Nephron progenitor cell (in vitro differentiated cells): ENCODE results near the gene GART.

Experiments used
- DNase-seq: peaks from one replicate; pipeline ENCODE4 v3.0.0; 2021
- H3K27ac Mint-ChIP-seq: 2 replicates; pipeline ENCODE4 v1.8.0; 2021; ENCODE audit warnings: mild to moderate bottlenecking, moderate library complexity, mixed read lengths
- H3K27me3 Mint-ChIP-seq: 2 replicates; pipeline ENCODE4 v1.8.0; 2021; ENCODE audit warnings: mild to moderate bottlenecking, low read depth, mixed read lengths; ENCODE audit not compliant: poor library complexity
- H3K36me3 Mint-ChIP-seq: 2 replicates; pipeline ENCODE4 v1.8.0; 2021; ENCODE audit warnings: low read depth, mixed read lengths
- H3K4me1 Mint-ChIP-seq: 2 replicates; pipeline ENCODE4 v1.8.0; 2021; ENCODE audit warnings: mixed read lengths
- H3K4me3 Mint-ChIP-seq: 2 replicates; pipeline ENCODE4 v1.8.0; 2021; ENCODE audit warnings: mild to moderate bottlenecking, moderate library complexity, mixed read lengths
- H3K9me3 Mint-ChIP-seq: 2 replicates; pipeline ENCODE4 v1.8.0; 2021; ENCODE audit warnings: mild to moderate bottlenecking, moderate library complexity, mixed read lengths
- CTCF ChIP-seq: fragments of 200-600 bp; sonication (generic); IDR thresholded peaks from 2 replicates; pipeline ENCODE4 v1.5.0; 2021; ENCODE audit warnings: antibody characterized with exemption

GART gene

GRCh38 chr21:33488936-33489335, 53.0 kb downstream of the GART start:
- Mint-ChIP-seq H3K27me3 (peaks cover 3% of the 10 kb centered on the region), H3K4me1 (peaks cover 14% of the 10 kb centered on the region), H3K9me3 (no peaks in the 10 kb centered on the region), H3K27ac (no peak overlapping the region), H3K36me3 (peaks cover 13% of the 10 kb centered on the region), H3K4me3 (no peak overlapping the region)
- no peak for DNase-seq
- no peak for TF ChIP-seq CTCF

- Mint-ChIP-seq H3K4me1 (peaks cover 14% of the 10 kb centered on the region), H3K27me3 (peaks cover 3% of the 10 kb centered on the region), H3K36me3 (peaks cover 13% of the 10 kb centered on the region), H3K4me3 (no peak overlapping the region), H3K9me3 (no peaks in the 10 kb centered on the region), H3K27ac (no peak overlapping the region)
- no peak for TF ChIP-seq CTCF
- no peak for DNase-seq
Observed at GRCh38 chr21:33487996-33488395, 53.9 kb downstream of the GART start.

- H3K4me1 Mint-ChIP-seq, result peaks cover 23% of the 10 kb centered on the region
- TF ChIP-seq CTCF, result no peak
- no peaks in the 10 kb centered on the region for H3K9me3 Mint-ChIP-seq
- peaks cover 7% of the 10 kb centered on the region for H3K36me3 Mint-ChIP-seq
- H3K4me3 Mint-ChIP-seq, result peak overlapping the region; percentile 90
- H3K27me3 Mint-ChIP-seq, result peaks cover 18% of the 10 kb centered on the region
- no peak for DNase-seq
- no peak overlapping the region for H3K27ac Mint-ChIP-seq
Observed at GRCh38 chr21:33481314-33481943, 60.5 kb downstream of the GART start.

GRCh38 chr21:33480481-33481103, 61.3 kb downstream of the GART start:
- no peaks in the 10 kb centered on the region for H3K9me3 Mint-ChIP-seq
- peaks cover 15% of the 10 kb centered on the region for H3K27me3 Mint-ChIP-seq
- peak overlapping the region; percentile 90 for H3K4me3 Mint-ChIP-seq
- H3K36me3 Mint-ChIP-seq, result peaks cover 7% of the 10 kb centered on the region
- peaks cover 23% of the 10 kb centered on the region for H3K4me1 Mint-ChIP-seq
- no peak for DNase-seq
- peak overlapping the region; percentile 95 for H3K27ac Mint-ChIP-seq
- TF ChIP-seq CTCF, result peak; percentile 4

- Mint-ChIP-seq H3K4me3 (peak within 1 kb of the TSS; percentile 90), H3K27ac (peak within 1 kb of the TSS; percentile 95), H3K36me3 (peaks cover 7% of the 10 kb centered on the region), H3K27me3 (peaks cover 15% of the 10 kb centered on the region), H3K4me1 (peaks cover 23% of the 10 kb centered on the region), H3K9me3 (no peaks in the 10 kb centered on the region)
- peak; percentile 46 for TF ChIP-seq CTCF
- peak; percentile 96 for DNase-seq
Observed at GRCh38 chr21:33479679-33480480, 62.0 kb downstream of the GART start, which contains the start of gene TMEM50B. TSS of gene TMEM50B (minus strand) at chr21:33479974. CDS start at chr21:33468885, 11,089 bp downstream.
